Progenitor cell of endocrine pancreas (in vitro differentiated cells): ENCODE results near the gene SLMAP. TPM values are rescaled to one million over a fixed set of nuclear protein-coding genes. Genes with fewer than 3 reads are reported as not detected.

ENCODE experiments used
- DNase-seq: peaks from one replicate; pipeline ENCODE4 v3.0.0; 2021; ENCODE audit warnings: low spot score; ENCODE audit not compliant: unreplicated experiment
- H3K27ac Mint-ChIP-seq: 2 replicates; pipeline ENCODE4 v1.8.0; 2021; ENCODE audit warnings: mild to moderate bottlenecking, moderate library complexity, mixed read lengths
- H3K27me3 Mint-ChIP-seq: 2 replicates; pipeline ENCODE4 v1.8.0; 2021; ENCODE audit warnings: mixed read lengths
- H3K36me3 Mint-ChIP-seq: 2 replicates; pipeline ENCODE4 v1.8.0; 2022; ENCODE audit warnings: mixed read lengths; ENCODE audit not compliant: insufficient read depth
- H3K4me1 Mint-ChIP-seq: 2 replicates; pipeline ENCODE4 v1.8.0; 2021; ENCODE audit warnings: low read depth, mixed read lengths
- H3K4me3 Mint-ChIP-seq: 2 replicates; pipeline ENCODE4 v1.8.0; 2021; ENCODE audit warnings: low read depth, mild to moderate bottlenecking, moderate library complexity, mixed read lengths
- H3K9me3 Mint-ChIP-seq: 2 replicates; pipeline ENCODE4 v1.8.0; 2021; ENCODE audit warnings: low read depth, mixed read lengths
- total RNA-seq: library from RNA; stranded (reverse); gene quantifications from 2 replicates; pipeline ENCODE4 v1.2.1, GENCODE V29; 2021
- TF ChIP-seq, protein P1 (sequence below): fragments of 200-600 bp; sonication (generic); IDR thresholded peaks from one replicate; pipeline ENCODE4 v1.5.0; 2021; ENCODE audit warnings: antibody characterized with exemption, mild to moderate bottlenecking; ENCODE audit not compliant: unreplicated experiment

Gene SLMAP
- total RNA-seq, 1 donor from 2014 or later = 65.8 TPM

DNA sequence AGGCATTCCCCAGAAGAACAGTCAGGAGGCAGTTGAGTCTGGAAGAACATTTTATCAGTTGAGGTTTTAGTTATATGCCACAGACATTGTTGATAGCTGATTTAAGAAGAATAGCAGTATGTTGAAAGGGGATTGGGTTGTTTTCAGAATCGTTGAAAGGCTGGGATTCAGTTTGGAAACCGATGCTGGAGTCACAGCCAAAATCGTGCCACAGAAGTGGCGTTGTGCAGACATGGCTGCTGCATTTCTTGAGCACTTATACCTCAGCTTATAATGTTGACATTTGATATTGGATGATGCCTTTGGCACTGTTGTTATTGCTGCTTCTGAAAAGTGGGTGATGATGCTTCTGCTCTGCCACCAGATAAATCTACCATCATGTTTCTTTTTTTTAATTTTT is 16.1 kb downstream of the SLMAP start:
- Mint-ChIP-seq H3K36me3 (peaks cover 3% of the 10 kb centered on the region), H3K4me1 (peaks cover 4% of the 10 kb centered on the region), H3K27me3 (no peaks in the 10 kb centered on the region), H3K27ac (no peak overlapping the region), H3K9me3 (no peaks in the 10 kb centered on the region), H3K4me3 (no peak overlapping the region)
- no peak for DNase-seq
- TF ChIP-seq, protein P1, sequence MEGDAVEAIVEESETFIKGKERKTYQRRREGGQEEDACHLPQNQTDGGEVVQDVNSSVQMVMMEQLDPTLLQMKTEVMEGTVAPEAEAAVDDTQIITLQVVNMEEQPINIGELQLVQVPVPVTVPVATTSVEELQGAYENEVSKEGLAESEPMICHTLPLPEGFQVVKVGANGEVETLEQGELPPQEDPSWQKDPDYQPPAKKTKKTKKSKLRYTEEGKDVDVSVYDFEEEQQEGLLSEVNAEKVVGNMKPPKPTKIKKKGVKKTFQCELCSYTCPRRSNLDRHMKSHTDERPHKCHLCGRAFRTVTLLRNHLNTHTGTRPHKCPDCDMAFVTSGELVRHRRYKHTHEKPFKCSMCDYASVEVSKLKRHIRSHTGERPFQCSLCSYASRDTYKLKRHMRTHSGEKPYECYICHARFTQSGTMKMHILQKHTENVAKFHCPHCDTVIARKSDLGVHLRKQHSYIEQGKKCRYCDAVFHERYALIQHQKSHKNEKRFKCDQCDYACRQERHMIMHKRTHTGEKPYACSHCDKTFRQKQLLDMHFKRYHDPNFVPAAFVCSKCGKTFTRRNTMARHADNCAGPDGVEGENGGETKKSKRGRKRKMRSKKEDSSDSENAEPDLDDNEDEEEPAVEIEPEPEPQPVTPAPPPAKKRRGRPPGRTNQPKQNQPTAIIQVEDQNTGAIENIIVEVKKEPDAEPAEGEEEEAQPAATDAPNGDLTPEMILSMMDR = no peak

DNA sequence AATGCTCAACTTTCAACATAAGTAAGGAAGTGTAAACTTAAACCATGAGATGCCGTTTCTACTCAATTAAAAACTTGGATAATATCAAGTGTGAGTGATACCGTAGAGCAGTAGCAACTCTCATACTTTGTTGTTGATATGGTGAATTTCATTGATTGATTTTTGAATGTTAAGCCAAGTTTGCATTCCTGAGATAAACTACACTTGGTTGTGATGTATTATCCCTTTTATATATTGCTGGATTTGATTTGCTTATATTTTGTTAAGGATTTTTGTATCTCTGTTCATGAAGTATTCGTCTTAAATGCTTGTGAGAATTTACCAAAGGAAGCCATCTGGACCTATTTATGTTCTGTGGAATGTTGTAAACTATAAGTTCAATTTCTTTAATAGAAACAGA is 21.7 kb downstream of the SLMAP start:
- Mint-ChIP-seq H3K36me3 (no peaks in the 10 kb centered on the region), H3K27me3 (no peaks in the 10 kb centered on the region), H3K4me3 (no peak overlapping the region), H3K9me3 (no peaks in the 10 kb centered on the region), H3K27ac (no peak overlapping the region), H3K4me1 (peaks cover 4% of the 10 kb centered on the region)
- DNase-seq = no peak
- TF ChIP-seq, protein P1 = no peak

DNA sequence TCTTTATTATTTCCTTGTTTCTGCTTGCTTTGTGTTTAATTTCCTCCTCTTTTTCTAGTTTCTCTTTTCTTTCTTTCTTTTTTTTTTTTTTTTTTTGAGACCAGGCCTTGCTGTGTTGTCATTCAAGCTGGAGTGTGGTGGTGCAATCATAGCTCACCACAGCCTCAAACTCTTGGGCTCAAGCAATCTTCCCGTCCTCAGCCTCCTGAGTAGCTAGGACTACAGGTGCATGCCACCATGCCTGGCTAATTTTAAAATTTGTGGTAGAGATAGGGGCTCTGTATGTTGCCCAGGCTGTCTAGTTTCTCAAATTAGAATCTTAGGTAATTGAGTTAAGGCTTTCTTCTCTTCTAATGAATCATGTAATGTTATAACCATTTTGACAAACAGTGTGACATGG is 22.4 kb downstream of the SLMAP start:
- no peak for DNase-seq
- H3K9me3 Mint-ChIP-seq = no peaks in the 10 kb centered on the region
- H3K27me3 Mint-ChIP-seq = no peaks in the 10 kb centered on the region
- TF ChIP-seq, protein P1 = no peak
- no peak overlapping the region for H3K4me3 Mint-ChIP-seq
- peak overlapping the region; percentile 31 for H3K27ac Mint-ChIP-seq
- no peaks in the 10 kb centered on the region for H3K36me3 Mint-ChIP-seq
- H3K4me1 Mint-ChIP-seq = peaks cover 9% of the 10 kb centered on the region

DNA sequence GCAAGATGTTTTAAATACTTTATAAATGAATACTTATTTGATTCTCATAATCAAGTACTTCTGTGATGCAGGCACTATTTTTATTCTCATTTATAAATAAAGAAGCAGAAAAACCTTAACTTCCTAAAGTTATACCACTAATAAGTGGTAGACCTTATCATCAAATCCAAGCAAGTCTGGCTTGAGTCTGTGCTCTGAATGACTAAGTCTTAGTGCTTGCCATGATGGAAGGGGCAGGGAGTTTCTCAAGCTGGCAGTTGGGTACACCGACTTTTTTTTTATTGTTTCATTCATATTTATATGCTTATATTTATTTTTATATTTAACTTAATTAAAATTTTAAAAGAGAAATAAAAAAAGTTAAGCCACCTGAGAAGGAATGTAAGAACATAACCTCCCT is 23.6 kb downstream of the SLMAP start:
- Mint-ChIP-seq H3K4me1 (peaks cover 9% of the 10 kb centered on the region), H3K27ac (no peak overlapping the region), H3K9me3 (no peaks in the 10 kb centered on the region), H3K36me3 (no peaks in the 10 kb centered on the region), H3K27me3 (no peaks in the 10 kb centered on the region), H3K4me3 (no peak overlapping the region)
- no peak for DNase-seq
- TF ChIP-seq, protein P1 = no peak

DNA sequence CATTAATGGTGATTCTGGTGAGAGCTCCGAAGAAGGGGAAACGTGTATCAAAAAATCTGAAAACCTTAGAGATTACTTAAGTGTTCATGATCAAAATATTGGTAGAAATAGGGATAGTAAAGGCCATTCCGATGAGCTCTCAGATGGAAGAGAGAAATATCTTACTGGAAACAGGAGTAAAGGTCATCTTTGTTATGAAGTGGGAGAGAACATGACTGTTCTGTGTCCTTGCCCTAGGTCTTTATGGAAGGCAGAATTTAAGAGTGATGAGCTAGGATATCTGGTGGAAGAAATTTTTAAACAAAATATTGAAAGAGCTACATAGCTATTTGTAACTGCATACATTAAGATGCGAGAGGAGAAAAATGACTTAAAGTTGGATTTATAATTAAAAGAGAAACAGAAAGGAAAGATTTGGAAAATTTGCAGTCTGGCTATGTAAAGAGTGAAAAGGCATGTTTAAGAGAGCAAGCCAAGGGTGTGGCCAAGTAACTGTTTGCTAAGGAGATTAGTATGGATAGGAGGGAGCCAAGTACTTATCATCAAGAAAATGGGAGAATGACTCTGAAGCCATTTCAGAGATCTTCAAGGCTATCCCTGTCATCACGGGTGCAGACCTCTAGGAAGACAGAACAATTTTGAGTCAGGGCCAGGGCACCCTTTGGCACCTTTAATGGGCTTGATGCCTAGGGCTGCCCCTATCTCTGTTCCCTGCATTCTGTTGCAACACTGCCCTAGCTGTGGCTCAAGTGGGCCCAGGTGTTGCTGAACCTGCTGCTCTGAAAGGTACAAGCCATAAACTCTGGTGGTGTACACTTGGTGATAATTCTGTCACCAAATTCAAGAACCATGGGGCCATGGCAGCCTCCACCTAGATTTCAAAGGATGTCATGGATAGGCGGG is 27.3 kb downstream of the SLMAP start:
- DNase-seq = no peak
- Mint-ChIP-seq H3K4me3 (no peak overlapping the region), H3K27me3 (no peaks in the 10 kb centered on the region), H3K9me3 (no peaks in the 10 kb centered on the region), H3K36me3 (no peaks in the 10 kb centered on the region), H3K27ac (no peak overlapping the region), H3K4me1 (peaks cover 5% of the 10 kb centered on the region)
- TF ChIP-seq, protein P1 = no peak
